ENCODE results near the gene FZR1.
"Not testable (repeated sequence)": the region's sequence is repeated elsewhere in the genome, so short reads cannot be mapped to it uniquely, and the experiment has no call there.

Gene FZR1

DNA sequence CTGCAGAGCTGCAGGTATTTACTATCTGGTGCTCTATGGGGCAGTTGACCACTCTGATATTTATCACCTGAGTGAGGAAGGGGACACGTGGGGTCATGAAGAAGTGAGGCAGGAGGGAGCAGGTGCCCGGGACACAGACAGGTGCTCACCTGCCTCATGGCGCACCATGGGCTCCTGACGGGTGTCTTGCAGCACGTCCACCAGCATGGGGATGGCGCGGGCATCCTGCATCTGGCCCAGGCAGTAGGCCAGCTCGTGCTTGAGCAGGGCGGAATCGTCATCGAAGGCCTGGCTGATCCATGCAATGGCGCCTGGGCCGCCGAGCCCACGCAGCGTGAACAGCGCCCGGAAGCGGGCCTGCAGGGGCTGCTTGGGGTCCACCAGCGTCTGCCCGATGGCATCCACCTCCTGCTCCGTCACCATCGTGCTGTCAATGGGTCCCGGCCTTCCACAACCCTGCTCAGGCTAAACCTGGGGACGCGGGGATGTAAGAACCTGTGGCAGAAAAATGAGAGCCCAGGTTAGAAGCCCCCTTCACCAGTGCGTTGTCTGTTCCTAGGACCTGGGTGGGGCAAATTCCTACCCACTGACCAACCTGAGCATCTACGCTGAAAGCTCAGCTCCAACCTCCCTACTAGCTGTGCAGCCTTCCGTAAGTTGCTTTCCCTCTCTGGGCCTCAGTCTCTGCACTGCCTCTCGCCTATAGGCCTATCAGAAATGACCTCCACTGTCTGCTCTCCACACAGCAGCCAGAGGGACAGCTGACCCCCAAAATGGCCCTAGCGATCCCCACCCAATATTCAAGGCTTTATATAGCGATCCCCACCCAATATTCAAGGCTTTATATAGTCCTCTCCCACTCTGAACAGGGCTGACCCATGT, 9.5 kb upstream of the FZR1 start:
- DNase-seq (ENCODE audit: low read depth), result no peak

DNA sequence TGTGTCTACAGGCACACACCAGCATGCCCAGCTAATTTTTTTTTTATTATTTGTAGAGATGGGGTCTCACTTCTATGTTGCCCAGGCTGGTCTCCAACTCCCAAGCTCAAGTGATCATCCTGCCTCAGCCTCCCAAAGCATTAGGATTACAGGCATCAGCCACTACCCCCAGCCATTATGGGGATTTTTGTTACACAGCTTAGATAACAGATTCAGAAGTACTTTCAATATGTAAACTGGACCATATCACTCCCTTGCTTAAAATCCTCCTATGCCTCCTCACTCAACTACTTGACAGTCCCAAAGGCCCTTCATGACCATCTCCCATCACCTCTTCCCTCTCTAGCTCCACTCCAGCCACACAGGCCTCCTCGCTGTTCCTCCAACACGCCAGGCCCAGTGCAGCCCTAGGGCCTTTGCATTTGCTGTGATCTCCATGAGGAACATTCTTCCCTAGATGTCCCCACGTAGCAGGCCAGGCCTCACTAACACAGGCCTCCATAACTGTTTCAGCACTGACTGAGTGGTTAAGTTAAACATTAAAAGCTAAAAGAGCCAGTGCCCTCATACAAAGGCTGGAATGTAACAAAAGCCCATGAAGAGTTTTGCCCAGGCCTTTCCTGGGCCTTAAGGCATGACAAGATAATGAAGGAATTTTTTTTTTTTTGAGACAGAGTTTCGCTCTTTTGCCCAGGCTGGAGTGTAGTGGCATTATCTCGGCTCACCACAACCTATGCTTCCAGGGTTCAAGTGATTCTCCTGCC, 8.2 kb upstream of the FZR1 start:
- DNase-seq (ENCODE audit: low read depth), result no peak

DNA sequence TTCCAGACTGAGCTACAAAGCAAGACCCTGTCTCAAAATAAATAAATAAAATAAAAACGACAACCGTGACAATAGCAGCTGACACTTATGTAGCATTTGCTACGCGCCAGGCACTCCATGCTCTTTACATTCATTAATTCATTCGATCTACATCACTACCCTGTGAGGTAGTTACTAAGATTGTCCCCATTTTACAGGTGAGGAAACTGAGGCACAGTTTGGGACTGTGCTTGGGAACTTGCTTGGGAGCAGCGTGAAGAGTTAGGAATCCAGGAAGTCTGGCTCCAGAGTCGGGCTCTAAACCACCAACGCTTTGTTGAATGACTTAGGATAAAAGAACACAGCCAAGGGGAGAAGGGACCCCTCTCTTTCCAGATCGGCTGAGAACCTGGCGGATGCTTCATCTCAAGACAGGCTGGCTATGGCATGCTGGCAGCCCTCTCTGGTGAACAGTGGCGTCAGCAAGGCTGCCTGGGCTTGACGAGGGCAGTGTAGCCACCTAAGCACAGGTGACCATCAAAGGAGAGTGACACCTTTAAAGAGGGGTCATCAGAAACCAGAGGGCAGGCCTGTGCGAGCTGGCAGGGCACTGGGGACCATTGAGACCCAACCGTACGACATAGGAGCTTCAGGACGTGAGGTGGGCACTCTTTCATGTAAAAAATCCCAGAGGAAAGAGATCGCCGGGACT, 6.2 kb upstream of the FZR1 start:
- no peak for DNase-seq (ENCODE audit: low read depth)

DNA sequence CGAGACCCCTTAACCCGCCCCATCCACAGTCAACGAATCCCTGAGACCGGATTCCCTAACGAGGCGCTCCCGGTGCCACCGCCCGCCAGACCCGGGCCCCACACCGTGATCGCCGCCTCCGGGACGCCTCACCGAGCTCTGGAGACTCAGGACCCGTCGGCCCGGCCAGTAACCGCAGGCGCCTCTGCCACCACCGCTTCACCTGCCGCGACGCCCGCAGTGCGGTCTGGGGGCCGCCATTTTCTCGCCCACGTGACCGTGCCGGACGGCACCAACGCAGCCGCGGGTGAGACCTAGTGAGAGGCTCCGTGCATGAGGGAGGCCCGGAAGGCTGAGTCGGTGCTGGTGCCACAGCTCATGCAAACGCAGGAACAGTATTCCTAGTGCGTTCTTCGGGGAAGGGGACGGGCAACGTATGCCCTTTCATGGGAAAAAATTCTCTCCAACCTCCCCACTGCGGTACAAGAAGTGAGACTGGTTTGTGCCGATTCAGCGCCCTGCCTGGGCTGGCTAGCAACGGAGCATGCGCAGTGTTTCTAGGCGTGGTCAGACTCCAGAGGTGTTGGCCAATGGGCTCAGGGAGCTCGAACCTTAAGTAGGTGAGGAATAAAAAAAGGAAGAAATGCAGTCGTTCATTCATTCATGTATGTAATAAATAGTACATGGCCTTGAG, 5.5 kb upstream of the FZR1 start, which contains the start of gene DOHH:
Gene DOHH, minus strand, starts transcription at position 246 of the 673 bp plus-strand sequence. CDS start 3,860 bp downstream, outside the sequence.
- DNase-seq (ENCODE audit: low read depth), result peak; percentile 98

DNA sequence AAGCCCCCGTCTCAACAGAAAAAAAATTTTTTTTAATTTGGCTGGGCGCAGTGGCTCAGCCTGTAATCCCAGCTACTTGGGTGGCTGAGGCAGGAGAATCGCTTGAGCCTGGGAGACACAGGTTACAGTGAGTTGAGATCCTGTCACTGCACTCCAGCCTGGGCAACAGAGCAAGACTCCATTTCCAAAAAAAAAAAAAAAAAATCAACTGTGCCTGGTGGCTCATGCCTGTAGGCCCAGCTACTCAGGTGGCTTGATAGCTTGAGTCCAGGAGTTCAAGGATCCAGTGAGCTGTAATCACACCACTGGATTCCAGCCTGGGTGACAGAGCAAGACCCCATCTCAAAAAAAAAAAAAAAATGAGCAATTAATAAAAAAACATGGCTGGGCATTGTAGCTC, 4.3 kb upstream of the FZR1 start:
- no peak for DNase-seq (ENCODE audit: low read depth)

DNA sequence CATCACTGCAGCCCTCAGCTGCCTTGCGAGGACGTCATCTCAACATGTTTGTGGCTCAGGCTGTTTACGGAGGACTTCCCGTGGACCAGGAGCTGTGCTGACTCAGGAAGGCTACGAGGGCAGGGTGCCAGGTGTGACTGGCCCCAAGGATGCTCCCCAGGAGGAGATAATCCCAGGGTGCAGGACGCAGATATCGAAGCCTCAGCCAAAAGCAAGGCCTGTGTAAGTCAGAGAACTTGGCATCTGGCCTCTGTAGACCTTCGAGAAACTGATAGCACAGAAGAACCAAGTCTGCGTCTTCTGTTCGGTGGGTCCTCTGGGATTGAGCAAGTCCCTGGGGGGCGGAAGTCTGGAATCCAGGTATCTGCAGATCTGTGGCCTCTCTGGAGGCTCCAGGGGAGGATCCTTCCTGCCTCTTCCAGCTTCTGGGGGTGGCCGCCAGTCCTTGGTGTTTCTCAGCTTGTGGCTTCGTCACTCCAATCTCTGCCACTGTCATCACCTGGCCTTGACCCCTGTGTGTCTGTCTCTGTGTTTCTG, 3.0 kb upstream of the FZR1 start:
- no peak for DNase-seq (ENCODE audit: low read depth)

DNA sequence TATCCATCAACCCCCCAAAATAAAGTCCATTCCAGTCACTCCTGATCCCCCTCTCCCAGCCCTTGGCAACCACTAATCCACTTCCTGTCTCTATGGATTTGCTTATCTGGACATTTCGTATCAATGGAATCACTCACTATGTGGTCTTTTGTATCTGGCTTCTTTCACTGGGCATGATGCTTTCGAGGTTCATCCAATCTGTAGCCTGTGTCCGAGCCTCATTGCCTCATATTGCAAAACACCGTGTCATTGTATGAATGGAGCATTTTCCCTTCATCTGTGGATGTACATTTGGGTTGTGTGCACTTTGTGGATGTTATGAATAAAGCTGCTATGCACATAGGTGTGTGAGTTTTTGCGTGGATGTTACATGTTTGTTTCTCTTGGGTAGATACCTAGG, 1.4 kb upstream of the FZR1 start:
- no peak for DNase-seq (ENCODE audit: low read depth)

DNA sequence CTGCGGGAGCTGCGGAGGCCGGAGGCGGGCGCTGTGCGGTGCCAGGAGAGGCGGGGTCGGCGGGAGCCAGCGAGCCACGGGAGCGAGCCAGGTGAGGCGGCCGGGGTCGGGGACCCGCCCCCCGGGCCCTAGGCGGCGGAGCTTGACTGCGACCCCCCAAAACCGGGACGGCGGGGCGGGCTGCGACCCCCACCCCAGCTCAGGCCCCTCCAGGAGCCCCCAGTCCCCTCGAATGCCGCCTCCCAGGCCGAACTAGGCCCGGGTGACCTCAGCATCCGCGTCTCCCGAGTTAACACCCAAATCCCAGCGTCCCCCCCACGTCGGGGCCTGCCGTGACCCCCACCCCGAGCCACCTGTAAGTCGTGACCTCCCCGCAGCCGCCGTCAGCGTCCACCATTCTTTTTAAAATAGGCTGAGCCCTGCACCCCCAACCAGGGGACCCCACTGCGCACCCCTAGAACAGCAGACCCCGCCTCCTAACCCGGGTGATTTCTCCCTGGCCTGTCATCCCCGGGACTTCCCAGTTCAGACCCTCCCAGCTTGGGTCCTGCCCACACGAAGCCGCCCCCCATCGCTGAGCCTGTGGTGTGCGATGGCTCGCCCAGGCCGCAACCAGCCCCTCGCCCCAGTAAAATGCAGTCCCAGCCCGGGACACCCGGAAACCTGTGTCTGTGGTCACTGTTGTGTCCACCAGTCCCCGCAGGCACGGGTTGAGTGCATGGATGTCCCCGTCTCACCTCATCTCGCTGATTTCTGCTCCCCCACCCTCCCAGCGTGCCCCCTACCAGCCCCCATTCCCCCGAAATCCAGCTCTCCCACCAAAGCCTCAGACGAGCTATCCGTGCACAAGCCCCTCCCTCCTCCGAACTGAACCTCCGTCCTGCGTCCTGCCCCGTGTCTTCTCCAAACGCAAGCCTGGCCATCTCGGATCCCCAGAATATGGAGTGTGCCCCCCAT, 551 bp downstream of the FZR1 start:
- DNase-seq (ENCODE audit: low read depth), result no peak

DNA sequence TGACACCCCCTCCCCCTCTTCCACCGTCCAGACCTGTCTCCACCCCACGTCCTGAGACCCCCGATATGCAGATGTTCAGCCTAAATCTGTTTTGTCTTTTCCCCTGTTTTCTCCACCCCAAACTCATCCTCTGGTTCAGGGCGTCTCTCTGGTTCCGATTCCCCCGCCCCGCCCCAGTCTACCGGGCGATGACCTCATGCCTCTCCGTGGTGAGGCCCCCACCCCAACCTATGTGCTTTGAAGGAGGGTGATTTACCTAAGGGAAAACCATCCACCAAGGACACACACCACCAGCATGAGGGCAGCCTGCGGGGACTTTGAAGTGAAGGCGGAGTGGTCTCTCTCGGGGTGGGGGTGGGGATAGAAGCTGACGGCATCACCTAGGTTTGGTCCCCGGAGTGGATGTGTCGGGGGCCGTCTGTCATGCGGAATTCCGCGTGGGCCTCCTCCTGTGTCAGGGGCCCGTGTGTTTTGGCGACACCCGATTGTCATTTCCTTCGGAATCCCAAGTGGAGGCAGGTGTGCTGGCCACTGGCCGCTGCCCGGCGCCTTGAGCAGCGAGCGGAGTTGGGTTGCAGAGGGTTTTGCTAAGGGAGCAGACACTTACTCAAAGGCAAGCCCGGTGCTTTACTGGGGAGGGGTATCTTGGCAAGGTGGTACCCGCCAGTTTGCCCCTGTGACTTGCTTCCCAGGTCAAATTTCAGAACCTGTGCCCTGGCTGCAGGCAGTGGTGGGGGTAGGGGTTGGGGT, 1.4 kb downstream of the FZR1 start:
- DNase-seq (ENCODE audit: low read depth), result no peak

DNA sequence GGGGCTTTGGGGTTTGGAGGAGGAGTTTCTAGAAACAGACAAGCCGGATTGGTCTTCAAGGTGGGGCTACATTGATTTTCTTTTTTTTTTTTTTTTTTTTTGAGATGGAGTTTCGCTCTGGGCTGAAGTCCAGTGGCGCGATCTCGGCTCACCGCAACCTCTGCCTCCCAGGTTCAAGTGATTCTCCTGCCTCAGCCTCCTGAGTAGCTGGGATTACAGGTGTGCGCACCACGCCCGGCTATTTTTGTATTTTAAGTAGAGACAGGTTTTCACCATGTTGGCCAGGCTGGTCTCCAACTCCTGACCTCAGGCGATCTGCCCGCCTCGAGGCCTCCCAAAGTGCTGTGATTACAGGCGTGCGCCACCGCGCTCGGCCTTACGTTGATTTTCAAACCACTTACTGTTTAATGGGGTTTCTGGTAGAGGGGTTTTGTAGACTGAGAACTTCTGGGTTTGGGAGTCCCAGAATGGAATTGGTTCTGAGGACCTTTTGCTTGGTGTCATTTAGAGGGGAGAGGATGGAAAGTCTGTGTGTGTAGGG, 2.1 kb downstream of the FZR1 start:
- DNase-seq (ENCODE audit: low read depth), result not testable (repeated sequence)

DNA sequence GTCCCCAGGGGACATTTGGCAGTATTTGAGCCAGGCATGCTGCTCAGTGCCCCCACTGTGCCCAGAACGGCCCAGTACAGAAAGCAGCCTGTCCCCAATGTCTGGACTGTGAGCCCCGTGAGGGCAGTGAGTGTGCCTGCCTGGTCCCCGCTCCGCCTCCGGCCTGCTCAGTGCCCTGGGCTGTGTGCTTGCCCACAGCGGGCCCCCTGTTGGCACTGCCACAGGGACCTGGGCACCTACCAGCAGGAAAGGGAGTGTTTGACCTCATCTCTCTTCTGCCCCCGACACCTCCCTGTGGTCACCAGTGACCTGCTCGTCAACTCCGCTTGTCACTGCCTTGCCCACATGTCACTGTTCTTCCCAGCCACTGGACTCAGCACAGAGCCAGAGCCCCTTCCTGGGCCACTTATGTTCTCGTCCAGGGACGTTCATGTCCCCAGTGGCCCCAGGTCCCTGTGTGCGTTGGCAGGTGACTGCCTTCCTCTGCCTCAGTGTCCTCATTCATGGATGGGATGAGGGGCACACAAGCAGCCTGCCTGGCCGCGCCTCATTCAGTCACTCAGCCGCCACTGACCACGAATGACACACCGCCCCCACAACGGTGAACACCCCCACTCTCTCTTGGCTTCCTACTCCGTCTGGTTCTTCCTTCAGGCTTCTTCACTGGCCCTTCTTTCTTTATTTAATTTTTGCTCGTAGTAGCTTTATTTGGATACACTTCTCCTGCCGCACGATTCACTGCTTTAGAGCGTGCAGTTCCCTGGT, 2.8 kb downstream of the FZR1 start:
- DNase-seq (ENCODE audit: low read depth), result no peak

DNA sequence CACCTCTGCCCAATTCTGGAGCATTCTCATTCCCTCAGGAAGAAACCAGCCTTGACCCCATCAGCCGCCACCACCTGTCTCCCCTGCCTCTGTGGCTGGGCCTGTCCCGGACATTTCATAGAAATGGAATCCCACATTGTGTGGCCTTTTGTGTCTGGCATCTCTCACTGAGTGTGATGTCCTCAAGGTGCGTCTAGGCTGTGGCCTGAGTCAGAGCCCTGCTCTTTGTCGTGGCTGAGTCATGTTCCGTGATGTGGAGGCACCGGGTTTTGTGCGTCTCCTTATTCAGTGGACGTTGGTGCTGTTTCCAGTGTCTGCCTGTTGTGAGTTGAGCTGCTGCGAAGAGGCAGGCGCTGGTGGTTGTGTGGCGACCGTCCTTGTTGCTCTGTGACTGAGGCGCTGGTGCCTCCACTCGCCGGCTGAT, 3.5 kb downstream of the FZR1 start:
- DNase-seq (ENCODE audit: low read depth), result no peak

DNA sequence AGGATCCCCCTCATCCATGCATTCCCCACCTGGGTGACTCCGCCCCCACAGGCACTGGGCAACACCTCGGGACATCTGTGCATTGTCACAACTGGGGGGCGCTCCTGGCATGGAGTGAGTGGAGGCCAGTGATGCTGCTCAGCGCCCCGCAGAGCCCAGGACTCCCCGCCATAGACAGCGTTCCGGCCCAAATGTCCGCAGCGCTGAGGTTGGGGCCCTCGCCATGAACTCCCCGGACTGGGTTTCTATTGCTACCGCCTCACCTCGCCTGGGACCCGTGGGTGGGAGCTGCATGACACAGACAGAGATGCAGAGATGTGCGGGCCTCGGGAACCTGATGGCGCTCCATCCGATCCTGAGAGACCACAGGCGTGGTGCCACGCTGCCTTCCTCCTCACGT, 4.6 kb downstream of the FZR1 start:
- no peak for DNase-seq (ENCODE audit: low read depth)

DNA sequence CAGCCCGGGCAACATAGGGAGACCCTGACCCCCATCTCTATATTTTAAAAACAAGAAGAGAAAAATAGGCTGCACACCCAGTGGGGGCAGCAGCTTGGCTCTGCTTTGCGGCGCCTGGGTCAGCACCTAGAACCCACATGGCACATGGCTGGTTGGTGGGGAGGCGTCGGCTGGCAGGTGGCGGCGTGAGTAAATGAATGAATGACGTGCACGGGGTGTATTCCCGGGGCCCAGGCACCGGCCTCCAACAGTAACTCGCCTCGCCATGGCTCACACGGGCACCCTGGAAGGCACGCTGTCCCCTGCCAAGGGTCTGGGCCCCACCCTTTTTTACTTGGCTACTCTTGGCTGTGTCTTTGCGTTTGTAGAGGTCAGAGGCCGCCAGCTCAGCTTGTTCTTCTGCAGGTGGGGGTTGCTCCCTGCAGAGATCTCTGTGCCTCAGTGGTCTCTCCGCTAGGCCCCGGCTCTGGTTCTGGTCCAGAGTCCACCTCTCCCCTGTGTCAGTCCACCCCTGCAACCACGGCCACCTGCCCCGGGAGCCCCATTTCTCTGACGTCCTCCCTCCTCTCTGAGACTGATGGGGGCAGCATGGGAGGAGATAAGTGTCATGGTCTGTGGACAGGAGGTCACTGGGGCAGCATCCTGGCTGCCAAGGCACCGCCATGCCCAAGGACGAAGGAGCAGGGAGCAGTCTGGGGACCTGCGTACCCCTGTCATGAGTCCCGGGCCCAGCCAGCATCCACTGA, 5.6 kb downstream of the FZR1 start:
- DNase-seq (ENCODE audit: low read depth), result no peak

DNA sequence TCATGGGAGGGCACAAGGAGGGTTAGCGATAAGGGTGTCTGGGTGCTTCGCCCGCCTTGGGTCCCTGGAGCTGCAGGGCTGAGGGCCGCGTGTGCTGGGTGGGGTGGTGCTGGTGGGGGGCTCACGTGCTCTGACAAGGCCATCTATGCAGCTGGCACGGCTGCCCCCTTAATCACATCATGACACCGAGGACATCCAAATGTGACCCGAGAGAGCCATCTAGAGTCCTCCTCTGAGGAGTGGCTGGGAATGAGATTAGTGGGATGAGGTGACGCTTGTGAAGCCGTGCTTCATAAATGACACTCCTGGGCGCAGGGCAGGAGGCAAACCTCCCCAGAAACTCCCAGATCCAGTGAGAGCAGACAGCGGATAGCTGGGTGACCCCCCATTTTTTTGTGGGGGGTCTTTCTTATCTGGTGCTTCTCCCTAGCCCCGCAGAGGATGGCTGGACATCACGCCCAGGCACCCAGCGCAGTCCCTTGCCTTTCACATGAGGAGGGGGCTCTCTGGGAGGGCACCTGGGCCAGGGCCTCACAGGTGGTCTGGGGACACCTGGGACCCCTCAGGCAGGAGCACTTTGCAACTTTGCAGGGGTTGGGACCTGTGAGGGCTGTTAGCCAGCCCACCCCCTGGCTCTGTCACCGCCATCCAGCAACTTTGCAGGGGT, 6.6 kb downstream of the FZR1 start:
- no peak for DNase-seq (ENCODE audit: low read depth)

DNA sequence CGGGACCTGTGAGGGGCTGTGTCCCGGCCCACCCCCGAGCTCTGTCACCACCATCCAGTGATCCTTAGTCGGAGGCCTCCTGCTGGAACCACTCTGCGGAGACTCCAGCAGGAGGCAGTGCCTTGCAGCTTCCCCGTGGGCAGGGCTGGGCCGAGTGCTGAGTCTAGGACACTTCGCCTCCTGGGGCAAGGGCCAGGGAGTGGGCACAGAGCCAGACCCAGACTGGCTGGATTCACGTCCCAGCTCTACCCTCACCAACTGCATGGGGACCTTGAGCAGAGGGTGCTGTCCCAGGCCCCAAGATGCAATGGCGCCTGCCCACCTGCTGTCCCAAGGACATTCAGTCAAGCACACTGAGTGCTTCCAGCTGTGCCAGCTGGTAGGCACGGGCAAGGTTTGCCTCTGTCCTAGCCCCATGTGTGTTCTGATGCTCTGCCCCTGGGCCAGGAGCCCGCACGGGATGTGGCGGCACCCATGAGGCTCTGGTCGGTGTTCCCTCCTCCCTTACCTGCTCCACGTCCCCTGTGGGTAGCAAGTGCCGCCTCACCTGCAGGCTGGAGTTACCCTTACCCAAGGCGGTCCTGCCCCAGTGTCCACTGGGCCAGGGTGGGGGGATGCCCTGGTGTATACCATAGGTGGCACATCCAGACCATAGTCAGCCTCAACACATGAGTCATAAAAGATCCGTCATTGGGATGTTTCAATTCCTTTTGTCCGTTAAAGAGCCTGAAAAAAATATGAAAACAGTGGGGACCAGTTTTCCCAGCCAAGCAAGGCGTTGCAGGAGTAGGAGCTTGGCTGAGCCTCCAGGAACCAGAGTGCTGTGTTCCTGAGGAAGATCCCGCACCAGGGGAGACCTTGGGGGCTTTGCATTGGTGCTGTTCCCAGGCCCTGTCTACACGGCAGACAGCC, 7.4 kb downstream of the FZR1 start:
- DNase-seq (ENCODE audit: low read depth), result no peak
